Effector memory CD4-positive, alpha-beta T cell (primary cell): ENCODE data around the gene NPAS3.

Experiments
- DNase-seq, 3 donors: peaks; one replicate each; pipeline ENCODE4 v3.0.0-alpha.2; 2020
- H3K27ac ChIP-seq: 2 replicates; pipeline ENCODE4 v1.7.0; 2013; ENCODE audit warnings: mild to moderate bottlenecking, low read length, moderate library complexity; ENCODE audit not compliant: insufficient read depth, poor library complexity, severe bottlenecking
- H3K27me3 ChIP-seq: replicated peaks from 2 replicates; pipeline ENCODE4 v1.7.0; 2013; ENCODE audit warnings: mild to moderate bottlenecking, low read length; ENCODE audit not compliant: insufficient read depth, control insufficient read depth, poor library complexity, severe bottlenecking
- H3K36me3 ChIP-seq: 2 replicates; pipeline ENCODE4 v1.7.0; 2013; ENCODE audit warnings: mild to moderate bottlenecking, low read length, moderate library complexity; ENCODE audit not compliant: control insufficient read depth, insufficient read depth
- H3K4me1 ChIP-seq: 2 replicates; pipeline ENCODE4 v1.7.0; 2013; ENCODE audit warnings: low read length, mild to moderate bottlenecking; ENCODE audit not compliant: control insufficient read depth, insufficient read depth, poor library complexity, severe bottlenecking
- H3K4me3 ChIP-seq: 2 replicates; pipeline ENCODE4 v1.7.0; 2013; ENCODE audit warnings: low read length, low read depth, mild to moderate bottlenecking; ENCODE audit not compliant: insufficient read depth, poor library complexity, severe bottlenecking
- H3K9me3 ChIP-seq: 2 replicates; pipeline ENCODE4 v1.7.0; 2013; ENCODE audit warnings: mild to moderate bottlenecking, low read length, moderate library complexity; ENCODE audit not compliant: control insufficient read depth

The NPAS3 gene

DNA sequence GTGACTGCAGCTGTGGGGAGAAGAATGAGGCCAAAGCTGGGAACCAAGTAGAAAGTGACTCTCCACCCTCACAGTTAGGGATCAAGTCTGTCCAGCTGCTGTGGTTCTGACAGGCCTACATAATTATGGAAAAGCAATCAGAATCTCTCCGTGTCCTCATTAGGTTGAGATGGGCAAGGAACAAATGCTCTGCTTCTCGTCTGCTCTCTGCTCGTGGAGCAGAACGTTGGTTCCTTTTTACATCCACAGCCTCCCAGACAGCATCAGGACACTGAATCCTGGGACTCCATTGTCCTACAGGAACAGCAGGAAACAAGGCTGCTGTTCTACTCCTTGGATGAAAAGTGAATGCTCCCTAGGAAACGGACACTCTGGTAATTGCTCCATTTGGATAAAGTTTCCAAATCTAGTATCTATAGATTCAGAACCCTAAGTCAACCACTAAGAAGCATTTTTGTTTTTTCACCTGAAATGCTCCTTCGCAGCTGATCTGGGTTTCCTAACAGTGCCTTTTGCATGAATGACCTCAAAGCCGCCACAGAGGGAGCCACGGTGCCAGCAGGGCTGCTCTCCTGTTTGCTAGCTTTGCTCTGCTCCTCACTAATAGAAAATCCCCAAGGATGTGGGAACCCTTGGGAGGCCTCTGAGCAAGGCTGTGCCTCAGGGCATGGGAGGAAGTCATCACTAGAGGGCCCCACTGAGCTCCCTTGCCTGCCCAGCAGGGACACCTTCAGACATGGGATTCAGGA is 910.2 kb downstream of the NPAS3 start:
- Histone ChIP-seq H3K36me3 (no peaks in the 10 kb centered on the region), H3K4me1 (no peaks in the 10 kb centered on the region), H3K9me3 (no peaks in the 10 kb centered on the region), H3K4me3 (no peak overlapping the region), H3K27me3 (no peaks in the 10 kb centered on the region), H3K27ac (no peak overlapping the region)
- DNase-seq, result no peak

DNA sequence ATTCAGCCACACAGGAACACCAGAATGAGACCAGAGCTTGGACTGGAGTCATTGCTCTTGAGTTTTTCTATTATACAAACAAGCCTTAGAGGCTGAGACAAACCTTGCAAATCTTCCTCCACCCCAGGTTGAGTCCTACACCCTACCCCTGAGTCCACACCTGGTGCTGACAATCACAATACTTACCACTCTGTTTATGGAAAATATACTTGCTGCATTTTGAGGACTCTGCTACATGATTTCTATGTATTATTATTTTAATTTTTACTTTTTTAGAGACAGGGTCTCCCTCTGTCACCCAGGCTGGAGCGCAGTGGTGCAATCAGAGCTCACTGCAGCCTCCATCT is 910.7 kb downstream of the NPAS3 start:
- no peaks in the 10 kb centered on the region for H3K9me3 ChIP-seq
- H3K4me1 ChIP-seq, result no peaks in the 10 kb centered on the region
- H3K27ac ChIP-seq, result no peak overlapping the region
- no peaks in the 10 kb centered on the region for H3K36me3 ChIP-seq
- H3K27me3 ChIP-seq, result no peaks in the 10 kb centered on the region
- H3K4me3 ChIP-seq, result no peak overlapping the region
- no peak for DNase-seq

DNA sequence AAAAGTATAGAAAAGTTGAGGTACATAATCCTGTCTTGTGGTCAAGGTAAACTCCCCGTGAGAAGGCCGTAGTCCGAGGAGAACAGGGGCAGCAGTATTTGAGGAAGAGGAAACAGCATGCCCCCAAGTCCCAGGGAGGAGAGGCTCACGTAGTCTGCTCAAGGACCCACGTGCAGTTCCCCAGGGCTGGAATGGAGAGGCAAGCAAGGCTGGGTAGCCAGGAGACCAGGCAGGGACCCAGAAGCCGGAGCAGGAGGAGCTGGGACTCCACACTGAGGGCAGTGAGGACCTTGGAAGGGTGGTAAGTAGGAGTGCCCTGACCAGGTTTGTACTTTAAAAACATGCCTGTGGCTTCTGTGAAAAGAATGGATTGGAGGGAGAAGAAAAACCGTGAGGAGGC is 912.1 kb downstream of the NPAS3 start:
- Histone ChIP-seq H3K27ac (no peak overlapping the region), H3K36me3 (no peaks in the 10 kb centered on the region), H3K4me3 (no peak overlapping the region), H3K27me3 (no peaks in the 10 kb centered on the region), H3K4me1 (no peaks in the 10 kb centered on the region), H3K9me3 (no peaks in the 10 kb centered on the region)
- DNase-seq, result no peak

- Histone ChIP-seq H3K27ac (no peak overlapping the region), H3K4me1 (no peaks in the 10 kb centered on the region), H3K27me3 (no peaks in the 10 kb centered on the region), H3K4me3 (no peak overlapping the region), H3K9me3 (no peaks in the 10 kb centered on the region), H3K36me3 (no peaks in the 10 kb centered on the region)
- DNase-seq, result no peak
Measured at GRCh38 chr14:33851366-33851765, 912.7 kb downstream of the NPAS3 start.

GRCh38 chr14:33851931-33852330 is 913.3 kb downstream of the NPAS3 start:
- no peak for DNase-seq
- Histone ChIP-seq H3K36me3 (no peaks in the 10 kb centered on the region), H3K27me3 (no peaks in the 10 kb centered on the region), H3K9me3 (no peaks in the 10 kb centered on the region), H3K4me1 (no peaks in the 10 kb centered on the region), H3K4me3 (no peak overlapping the region), H3K27ac (no peak overlapping the region)
